GM19193 (cell line): ENCODE results near the gene GNB1L.
A peak's percentile ranks its signal among the peaks of the same experiment; 100 is the strongest.

Experiments
- POLR2A ChIP-seq: IDR thresholded peaks from 4 replicates; pipeline ENCODE4 v1.6.1; 2011; ENCODE audit not compliant: insufficient read depth, insufficient read length; ENCODE audit errors: extremely low read depth

Gene GNB1L

DNA sequence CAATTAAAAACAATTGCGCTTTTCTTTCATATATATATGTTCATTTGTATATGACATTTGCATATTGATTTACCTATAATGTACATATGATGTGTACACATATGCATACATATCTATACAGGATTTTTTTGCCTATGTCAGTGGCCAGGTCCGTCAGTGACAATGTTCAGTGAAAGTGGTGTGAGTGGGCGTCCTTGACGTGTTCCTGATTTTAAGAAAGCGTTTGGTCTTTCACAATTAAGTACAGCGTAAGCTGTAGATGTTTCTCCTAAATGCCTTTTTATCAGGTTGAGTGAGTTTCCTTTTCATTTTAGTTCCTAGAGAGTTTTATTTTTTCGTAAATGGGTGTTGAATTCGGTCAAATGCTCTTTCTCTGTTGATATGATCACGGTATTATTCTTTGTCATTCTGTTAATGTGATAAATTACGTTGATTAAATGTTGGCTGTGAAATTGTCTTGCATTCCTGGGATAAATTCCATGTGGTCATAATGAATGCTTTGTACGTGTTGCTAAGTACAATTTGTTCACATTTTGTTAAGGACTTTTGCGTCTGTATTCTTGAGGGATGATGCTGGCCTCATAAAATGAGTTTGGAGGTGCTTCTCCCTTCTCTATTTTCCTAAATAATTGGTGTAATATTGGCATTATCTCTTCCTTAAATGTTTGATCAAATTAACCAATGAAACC lies 10.6 kb upstream of the GNB1L start:
- TF ChIP-seq POLR2A: no peak

DNA sequence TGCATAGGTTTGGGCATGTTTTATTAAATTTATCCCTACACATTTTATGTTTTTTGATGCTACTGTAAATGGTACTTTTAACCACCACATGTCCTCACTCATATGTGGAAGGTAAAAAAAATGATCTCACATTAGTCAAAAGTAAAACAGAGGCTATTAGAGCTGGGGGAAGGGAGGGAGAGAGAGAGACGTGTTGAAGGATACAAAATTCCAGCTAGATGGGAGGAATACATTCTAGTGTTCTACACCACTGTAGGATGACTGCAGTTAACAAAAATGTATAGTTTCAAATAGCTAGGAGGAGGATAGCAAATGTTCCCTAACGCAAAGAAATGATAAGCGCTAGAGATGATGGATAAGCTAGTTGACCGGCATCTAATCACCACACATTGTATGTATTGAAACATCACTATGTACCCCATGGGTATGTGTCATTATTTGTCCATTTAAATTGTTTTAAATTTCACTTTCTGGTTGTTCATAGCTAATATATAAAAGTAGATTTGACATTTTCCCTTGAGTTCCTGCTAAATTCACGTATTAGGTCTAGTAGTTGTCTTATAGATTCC lies 9.9 kb upstream of the GNB1L start:
- no peak for TF ChIP-seq POLR2A

DNA sequence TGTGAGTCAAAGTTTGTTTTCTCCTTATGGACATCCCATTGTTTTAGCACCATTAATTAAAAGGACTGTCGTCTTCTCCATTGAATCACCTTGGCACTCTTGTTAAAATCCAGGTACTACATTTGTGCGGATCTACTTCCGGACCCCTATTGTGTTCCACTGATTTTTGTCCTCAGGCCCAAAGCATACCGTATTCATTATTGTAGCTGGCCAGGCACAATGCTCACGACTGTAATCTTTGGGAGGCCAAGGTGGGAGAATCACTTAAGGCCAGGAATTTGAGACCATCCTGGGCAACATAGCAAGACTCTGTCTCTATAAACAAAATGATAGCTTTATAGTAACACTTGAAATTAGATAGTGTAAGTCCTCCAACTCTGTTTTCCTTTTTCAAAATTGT lies 8.9 kb upstream of the GNB1L start:
- no peak for TF ChIP-seq POLR2A

DNA sequence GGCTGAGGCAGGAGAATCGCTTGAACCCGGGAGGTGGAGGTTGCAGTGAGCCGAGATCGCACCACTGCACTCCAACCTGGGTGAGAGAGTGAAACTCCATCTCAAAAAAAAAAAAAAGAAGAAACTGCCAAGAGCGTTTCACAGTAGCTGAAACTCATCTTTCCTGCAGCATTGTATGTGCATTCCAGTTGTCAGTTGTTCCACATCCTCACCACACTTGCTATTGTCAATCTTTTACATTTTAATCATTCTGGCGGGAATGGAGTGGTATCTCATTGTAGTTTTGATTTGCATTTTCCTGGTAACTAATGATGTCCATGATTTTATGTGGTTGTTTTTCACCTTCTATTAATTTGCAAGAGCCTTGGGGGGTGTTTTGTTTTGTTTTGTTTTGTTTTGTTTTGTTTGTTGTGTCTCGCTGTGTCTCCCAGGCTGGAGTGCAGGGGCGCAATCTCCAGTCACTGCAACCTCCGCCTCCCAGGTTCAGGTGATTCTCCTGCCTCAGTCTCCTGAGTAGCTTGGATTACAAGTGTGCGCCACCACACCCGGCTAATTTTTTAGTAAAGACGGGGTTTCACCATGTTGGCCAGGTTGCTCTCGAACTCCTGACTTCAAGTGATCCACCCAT lies 8.1 kb upstream of the GNB1L start:
- TF ChIP-seq POLR2A: no peak

DNA sequence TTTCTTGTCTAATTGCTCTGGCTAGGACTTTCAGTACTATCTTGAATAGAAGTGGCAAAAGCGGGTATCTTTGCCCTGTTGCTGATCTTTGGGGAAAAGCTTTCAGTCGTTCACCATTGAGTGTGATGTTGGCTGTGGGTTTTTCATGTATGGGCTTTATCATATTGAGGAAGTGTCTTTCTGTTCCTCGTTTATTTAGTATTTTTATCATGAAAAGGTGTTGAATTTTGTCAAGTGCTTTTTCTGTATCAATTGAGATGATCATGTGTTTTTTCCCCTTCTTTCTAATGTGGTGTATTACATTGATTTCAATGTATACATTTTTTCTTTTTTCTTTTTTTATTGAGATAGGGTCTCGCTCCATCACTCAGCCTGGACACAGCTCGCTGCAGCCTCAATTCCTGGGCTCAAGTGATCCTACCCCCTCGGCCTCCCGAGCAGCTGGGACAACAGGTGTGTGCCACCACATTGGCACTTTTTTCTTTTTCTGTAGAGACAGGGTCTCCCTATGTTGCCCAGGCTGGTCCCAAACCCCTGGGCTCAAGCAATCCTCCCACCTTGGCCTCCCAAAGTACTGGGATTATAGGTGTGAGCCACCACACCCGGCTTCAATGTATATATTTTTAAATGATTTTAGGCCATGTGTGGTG lies 5.3 kb upstream of the GNB1L start:
- no peak for TF ChIP-seq POLR2A

DNA sequence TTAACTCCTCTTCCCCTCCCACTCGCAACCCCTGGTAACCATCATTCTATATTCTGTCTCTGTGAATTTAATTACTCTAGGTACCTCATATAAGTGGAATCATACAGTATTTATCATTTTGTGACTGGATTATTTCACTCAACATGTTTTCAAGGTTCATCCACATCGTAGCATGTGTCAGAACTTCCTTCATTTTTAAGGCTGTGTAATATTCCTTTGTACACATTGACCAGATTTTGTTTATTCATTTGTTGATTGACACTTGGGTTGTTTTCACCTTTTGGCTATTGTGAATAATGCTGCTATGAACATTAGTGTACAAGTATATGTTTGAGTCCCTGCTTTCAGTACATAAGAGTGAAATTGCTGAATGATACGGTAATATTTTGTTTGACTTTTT lies 2.7 kb upstream of the GNB1L start:
- TF ChIP-seq POLR2A: no peak

DNA sequence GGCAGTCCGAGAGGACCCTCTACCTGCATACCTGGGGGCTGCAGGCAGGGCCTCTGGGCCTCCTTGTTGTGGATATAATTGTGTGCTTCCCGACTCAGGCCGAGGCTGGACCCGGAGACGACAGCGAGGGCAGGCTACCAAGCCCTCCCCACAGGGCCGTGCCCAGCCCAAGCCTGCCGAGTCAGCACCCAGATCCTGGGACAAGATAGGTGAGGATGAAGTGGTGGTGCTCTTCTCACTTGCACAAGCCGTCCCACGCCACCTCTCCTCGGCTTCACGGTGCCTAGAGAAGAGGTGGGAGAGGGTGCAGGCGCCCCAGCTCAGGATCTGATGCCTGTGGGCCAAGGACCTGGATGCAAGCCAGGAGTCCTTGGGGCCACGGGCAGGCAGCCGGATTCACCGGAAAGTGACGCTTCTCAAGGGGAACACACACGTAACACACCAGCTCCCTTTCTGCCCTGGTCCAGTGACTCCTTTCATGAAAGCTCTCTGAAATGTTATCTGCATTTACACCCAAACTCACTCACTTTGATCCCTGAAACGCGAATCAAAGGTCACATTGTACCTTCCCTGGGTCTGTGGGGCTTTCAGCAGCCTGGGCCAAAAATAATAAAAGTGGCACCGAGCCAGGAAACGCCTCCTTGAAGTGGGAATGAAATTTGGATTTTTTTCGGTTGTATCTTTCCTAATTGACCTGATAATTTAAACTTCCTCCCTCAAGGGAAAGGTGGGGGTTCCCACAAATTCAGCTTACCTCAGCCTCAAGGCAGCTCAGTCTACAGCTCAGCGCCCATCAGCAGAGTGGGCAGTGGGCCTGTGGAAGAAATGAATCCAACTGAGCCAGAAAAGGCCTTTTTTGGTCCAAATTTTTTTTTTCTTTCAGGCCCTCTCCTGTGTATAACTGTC lies 1.1 kb upstream of the GNB1L start:
- TF ChIP-seq POLR2A: peak; percentile 53

DNA sequence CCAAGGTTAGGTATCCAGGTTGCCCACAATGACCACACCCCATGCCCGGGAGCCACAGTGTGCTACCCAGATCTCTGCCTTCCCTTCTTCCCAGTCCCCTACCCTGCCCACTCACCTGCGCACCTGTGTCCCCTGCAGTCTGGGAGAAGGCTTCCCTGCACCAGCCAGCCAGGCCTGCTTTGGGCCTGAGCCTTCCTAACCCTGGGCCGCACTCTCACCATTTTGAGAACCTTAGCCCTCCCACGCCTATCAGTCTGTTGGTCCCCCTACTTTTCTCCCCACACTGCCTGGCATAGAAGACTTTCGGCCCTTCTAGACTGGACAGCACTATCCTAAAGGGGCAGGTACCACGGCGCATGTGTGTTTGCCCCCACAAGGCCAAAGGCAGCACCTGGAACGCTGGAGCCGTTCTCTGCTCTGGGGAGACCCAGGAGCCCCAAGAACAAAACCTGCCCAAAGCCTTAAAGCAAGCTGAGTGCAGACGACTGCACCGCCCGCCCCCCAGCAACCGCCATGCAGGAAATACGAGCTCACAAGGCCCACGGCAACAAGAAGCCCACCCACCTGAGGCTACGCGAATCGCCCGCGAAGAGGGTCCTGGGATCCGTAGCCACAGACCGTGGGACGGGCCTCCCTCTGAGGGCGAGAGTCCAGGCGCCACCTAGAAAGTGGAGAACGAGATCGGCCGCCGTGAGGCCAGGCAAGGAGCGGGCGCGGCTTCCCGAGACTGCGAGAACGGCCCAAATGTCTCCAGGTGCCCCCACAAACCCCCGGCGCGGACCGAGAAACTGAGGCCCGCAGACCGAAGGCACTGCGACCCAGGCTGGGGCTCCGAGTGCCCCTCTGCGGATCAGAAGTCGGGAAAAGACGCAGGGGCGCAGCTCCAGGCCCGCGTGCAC lies 546 bp downstream of the GNB1L start:
- no peak for TF ChIP-seq POLR2A

DNA sequence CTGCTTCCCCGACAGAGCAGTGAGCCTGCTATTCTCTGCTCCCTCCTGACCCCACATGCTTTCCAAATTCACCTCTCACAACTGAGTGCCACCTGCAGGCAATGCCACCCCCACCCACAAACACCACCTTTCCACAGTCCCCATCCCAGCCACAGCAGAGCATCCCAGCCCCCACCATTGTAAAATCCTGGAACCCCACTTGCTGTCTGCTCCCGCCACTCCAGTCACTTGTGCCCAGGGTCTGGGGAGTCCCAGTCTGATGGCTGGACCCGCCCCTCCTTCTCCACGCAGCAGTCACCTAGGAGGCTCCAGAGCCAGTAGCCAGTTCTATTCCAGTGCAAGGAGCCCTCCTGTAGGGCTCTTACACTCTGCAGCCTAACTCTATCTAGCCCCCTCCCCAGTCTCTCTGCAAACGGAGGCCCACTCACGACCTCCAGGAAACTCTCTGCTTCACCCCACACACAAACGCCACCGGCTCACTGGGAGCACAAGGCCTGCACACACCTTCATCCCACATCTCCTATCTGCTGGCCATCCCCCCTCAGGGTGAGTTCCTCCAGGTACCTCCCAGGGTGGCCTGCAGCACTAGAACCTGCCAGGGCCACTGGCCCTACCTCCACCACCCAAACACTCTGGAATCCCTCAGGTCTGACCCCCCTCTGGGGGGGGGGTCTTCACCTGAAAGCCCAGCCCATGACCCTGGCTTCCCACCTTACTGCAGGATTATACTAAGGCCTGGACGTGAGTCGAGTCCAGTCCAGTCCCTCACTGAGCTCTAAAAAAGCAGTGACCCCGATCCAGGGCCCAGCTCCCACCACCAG lies 1.4 kb downstream of the GNB1L start:
- no peak for TF ChIP-seq POLR2A

DNA sequence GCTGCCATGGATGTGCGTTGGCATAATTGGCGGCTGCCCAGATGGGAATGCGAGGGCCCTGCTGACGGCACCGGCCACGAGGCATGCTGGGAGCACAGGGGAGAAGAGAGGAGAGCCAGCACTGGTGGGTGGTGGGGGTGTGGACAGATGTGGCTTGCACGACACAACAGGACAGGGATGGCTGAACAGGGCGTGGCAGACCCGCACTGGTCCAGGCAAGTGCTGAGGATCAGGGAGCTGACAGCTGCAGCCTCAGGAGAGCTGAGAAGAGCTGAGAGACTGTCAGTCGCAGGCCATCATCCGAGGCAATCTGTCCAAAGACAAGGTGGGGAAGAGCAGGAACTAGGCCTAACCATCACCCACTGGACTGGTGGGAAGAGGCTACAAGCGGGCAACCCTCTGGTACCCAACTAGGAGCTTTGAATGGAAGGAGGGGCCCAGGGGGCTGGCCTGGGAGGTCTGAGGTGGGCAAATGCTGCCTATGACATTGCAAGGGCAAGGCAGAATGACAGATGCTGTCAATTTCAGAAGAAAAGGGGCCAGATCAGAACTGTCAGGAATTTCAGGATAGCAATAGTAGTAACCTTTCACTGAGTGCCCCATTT lies 2.4 kb downstream of the GNB1L start:
- TF ChIP-seq POLR2A: no peak

DNA sequence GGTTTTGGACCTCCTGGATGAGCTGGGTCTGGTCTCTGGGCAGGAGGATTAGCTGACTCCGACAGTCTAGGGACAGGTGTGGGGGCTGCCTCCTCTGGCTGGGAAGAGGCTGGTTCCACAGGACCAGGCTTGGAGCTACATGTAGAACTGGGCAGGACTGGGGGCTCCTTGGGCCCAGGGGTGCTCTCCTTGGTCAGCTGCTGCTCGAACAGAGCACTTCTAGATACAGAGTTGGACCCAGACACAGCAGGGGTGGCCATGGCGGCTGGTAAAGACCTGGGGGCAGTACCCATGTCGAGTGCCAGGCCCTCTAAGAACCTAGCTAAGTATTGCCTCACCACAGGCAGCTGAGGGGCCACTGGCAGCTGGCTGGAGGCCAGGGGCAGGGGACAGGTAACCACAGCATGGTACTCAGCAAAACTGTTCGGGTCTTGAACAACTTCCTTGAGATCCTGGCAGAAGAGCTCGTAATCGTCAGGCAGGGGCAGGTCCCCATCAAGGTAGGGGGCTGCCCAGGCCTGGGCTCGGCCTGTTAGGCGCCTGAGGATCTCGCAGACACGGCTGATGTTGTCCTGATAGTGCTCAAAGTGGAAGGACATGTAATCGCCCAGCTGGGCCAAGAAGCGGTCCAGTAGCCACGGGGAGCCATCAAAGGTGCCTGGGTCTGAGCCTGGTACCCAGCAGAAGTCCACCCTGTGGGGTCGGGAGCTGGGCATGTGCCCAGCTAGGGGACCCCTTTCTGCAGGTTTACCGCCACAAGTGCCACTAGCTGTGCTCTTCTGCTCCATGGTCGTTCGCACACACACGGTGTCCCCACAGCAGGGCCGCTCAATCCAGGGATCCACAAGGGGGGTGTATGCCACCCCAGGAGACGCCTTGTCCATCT lies 3.1 kb downstream of the GNB1L start:
- TF ChIP-seq POLR2A: no peak

DNA sequence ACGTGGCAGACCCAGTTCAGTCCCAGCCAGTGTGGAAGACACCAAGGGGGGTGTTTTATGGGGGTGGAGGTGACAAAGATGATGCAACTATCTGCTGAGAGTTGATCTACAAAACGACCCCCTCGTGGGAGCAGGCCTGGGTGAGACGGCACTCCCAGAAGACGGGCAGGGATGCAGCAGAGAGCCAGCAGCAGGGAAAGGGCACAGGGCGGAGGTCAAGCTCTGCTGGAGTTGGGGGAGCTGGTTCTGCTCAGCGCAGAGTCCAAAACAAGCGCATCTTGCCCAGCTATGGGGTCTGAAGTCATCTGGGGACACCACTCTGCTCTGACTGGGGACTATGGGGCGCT lies 3.9 kb downstream of the GNB1L start:
- TF ChIP-seq POLR2A: no peak
